ENCODE results near the gene LMBRD2.
A peak's percentile ranks its signal among the peaks of the same experiment; 100 is the strongest.

The LMBRD2 gene

DNA sequence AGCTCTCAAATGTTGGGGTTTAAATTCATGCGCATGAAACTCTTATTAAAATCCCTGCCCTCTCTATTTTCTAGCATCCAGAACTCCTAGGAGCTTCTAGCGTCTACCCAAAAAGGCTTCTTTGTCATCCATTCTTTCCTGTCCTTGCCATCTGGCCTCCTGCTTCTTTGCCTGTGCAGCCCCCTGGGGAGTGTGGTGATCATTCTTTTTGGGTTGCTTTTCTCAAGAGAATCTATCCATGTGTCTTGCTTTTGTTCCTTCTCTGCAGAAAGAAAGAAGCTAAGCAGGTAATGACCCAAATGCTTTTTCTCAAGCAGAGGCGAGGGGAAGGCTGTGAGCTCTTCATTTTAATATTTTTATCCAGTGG is 26.8 kb upstream of the LMBRD2 start:
- DNase-seq (ENCODE audit: insufficient read length, low spot score) (no peak), FAIRE-seq (no peak)
- TF ChIP-seq TAF1 (IDR thresholded peaks at IDR 0.05; ENCODE audit: low read depth, low read length) (no peak), SPI1 (IDR thresholded peaks at IDR 0.05; ENCODE audit: low read depth, low read length) (no peak), PAX5 (IDR thresholded peaks at IDR 0.05; ENCODE audit: insufficient read depth, low read length, severe bottlenecking) (no peak), POU2F2 (IDR thresholded peaks at IDR 0.05; ENCODE audit: low read depth, low read length) (no peak)

DNA sequence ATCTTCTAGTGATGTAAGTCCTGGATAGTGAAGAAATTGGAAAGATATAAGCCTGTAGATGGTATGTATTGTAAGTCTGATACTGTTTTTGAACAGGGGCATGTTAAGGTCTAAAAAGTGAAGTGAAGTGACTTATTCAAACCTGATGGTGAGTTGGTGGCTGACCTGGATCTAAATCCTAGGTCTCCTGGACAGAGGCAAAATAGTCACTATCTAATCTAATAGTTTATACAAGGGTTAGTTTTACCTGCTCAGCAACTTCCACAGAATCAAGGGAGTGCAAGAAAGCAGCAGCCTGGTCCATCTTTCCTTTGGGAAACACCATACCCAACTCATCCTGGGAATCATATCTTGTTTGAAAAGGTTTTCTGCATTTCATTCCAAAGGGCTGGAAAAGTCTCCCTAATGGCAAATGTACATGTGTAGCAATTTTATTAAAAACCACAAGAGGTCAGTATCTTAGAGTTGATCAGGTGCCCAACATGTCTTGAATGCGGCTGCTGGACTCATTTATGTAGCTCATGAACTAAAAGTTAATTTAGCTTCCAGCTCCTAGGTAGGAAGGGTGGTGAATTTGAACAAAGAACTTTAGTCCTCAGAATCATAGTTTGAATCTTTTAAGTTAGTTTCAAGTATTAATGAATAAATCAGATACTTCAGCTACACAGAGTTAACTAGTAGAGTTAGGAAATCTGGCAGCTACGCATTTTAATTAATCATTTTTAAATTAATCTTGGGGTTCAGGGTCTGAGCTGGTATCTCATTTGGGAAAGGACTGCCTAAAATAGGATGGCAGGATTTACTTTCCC is 26.2 kb upstream of the LMBRD2 start:
- FAIRE-seq (peak; percentile 76), DNase-seq (ENCODE audit: insufficient read length, low spot score) (no peak)

DNA sequence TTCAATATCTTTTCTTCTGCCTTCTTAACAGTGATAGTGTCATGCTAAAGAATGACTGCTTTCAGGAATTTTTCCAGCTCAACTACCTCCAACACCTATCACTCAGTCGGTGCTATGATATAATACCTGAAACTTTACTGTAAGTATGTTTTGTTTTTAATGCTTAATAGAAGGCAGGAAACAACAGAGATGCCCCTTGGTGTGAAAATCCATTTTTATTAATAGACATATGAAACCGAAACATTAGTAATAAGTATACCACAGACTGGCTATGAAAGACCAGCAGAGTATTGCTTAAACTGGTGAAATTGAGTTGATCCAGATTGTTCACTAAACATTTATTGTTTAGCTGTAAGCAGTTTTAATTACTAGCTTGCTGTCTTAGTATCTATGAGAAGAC is 25.5 kb upstream of the LMBRD2 start:
- TF ChIP-seq POLR2A (IDR thresholded peaks at IDR 0.05; ENCODE audit: low read depth, low read length): no peak
- TF ChIP-seq SPI1 (IDR thresholded peaks at IDR 0.05; ENCODE audit: low read depth, low read length): no peak
- no peak for TF ChIP-seq POU2F2 (IDR thresholded peaks at IDR 0.05; ENCODE audit: low read depth, low read length)
- no peak for TF ChIP-seq TAF1 (IDR thresholded peaks at IDR 0.05; ENCODE audit: low read depth, low read length)
- no peak for TF ChIP-seq PAX5 (IDR thresholded peaks at IDR 0.05; ENCODE audit: insufficient read depth, low read length, severe bottlenecking)
- no peak for TF ChIP-seq POLR2AphosphoS5 (IDR thresholded peaks at IDR 0.05; ENCODE audit: low read depth, low read length)
- peak; percentile 14 for DNase-seq (ENCODE audit: insufficient read length, low spot score)
- FAIRE-seq: peak; percentile 80

More for the DNA sequence above, 26.2 kb upstream of the LMBRD2 start:
- TF ChIP-seq POLR2A (IDR thresholded peaks at IDR 0.05; ENCODE audit: low read depth, low read length) (no peak), SPI1 (IDR thresholded peaks at IDR 0.05; ENCODE audit: low read depth, low read length) (no peak), POLR2AphosphoS5 (IDR thresholded peaks at IDR 0.05; ENCODE audit: low read depth, low read length) (no peak), TAF1 (IDR thresholded peaks at IDR 0.05; ENCODE audit: low read depth, low read length) (no peak), POU2F2 (IDR thresholded peaks at IDR 0.05; ENCODE audit: low read depth, low read length) (no peak), PAX5 (IDR thresholded peaks at IDR 0.05; ENCODE audit: insufficient read depth, low read length, severe bottlenecking) (no peak)

DNA sequence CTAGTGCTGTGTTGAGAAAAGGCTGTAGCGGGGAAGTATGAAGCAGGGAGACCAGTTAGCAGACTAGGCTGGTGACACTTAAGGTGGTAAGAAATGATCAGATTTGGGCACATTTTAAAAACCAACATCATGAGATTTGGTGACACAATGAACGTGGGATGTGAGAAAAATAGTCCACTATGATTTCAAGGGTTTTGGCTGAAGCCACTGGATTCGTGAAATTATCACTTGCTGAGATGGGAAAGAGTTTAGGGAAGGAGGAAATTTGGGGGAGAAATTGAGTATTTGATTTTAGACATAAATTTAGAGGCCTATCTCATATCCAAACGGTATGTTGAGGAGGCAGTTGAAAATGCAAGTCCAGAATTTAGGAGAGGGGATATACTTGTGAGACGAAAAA is 23.4 kb upstream of the LMBRD2 start:
- DNase-seq (ENCODE audit: insufficient read length, low spot score) (no peak), FAIRE-seq (no peak)
- TF ChIP-seq SPI1 (IDR thresholded peaks at IDR 0.05; ENCODE audit: low read depth, low read length) (no peak), POLR2A (IDR thresholded peaks at IDR 0.05; ENCODE audit: low read depth, low read length) (no peak), POU2F2 (IDR thresholded peaks at IDR 0.05; ENCODE audit: low read depth, low read length) (no peak), TAF1 (IDR thresholded peaks at IDR 0.05; ENCODE audit: low read depth, low read length) (no peak), POLR2AphosphoS5 (IDR thresholded peaks at IDR 0.05; ENCODE audit: low read depth, low read length) (no peak), PAX5 (IDR thresholded peaks at IDR 0.05; ENCODE audit: insufficient read depth, low read length, severe bottlenecking) (no peak)

DNA sequence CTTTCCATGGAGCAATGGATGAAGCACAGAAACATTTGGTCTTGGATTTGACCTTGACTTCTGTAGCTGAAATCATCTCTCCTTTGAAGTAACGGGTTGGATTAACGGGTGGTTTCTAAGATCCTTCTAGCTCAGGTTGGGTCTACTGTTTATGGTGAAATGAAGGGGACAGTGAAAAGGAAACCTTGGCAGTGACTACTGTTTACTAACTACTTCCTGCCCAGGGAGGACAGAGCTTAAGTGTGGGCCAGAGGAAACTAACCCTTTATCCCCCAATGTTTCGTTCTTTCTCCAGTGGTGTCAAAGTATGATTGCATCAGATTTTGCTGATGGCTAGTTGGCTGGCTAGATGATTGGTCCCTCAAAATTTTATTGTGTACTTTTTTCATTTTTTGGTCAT is 22.4 kb upstream of the LMBRD2 start:
- TF ChIP-seq TAF1 (IDR thresholded peaks at IDR 0.05; ENCODE audit: low read depth, low read length) (no peak), SPI1 (IDR thresholded peaks at IDR 0.05; ENCODE audit: low read depth, low read length) (no peak), POU2F2 (IDR thresholded peaks at IDR 0.05; ENCODE audit: low read depth, low read length) (no peak), PAX5 (IDR thresholded peaks at IDR 0.05; ENCODE audit: insufficient read depth, low read length, severe bottlenecking) (no peak), POLR2AphosphoS5 (IDR thresholded peaks at IDR 0.05; ENCODE audit: low read depth, low read length) (no peak), POLR2A (IDR thresholded peaks at IDR 0.05; ENCODE audit: low read depth, low read length) (no peak)
- no peak for DNase-seq (ENCODE audit: insufficient read length, low spot score)
- no peak for FAIRE-seq

DNA sequence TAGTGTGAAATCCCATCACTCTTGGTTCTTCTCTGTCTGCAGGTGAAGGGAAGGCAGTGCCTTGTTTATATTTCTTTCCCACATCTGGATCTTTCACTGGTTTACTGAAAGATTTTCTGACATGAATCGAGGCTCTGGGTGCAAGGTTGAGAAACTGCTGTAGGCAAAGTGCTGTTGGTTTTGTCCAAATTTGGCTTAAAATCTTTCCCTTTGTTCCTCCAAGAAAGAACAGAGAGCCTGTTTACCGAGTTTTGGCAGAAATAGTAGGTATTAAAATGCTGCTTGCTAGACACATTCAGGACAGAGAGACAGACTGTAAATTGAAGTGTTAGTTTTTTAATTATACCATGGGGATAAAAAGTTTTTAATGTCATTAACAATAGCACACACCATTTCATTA is 21.7 kb upstream of the LMBRD2 start:
- no peak for TF ChIP-seq PAX5 (IDR thresholded peaks at IDR 0.05; ENCODE audit: insufficient read depth, low read length, severe bottlenecking)
- no peak for TF ChIP-seq TAF1 (IDR thresholded peaks at IDR 0.05; ENCODE audit: low read depth, low read length)
- no peak for TF ChIP-seq POLR2AphosphoS5 (IDR thresholded peaks at IDR 0.05; ENCODE audit: low read depth, low read length)
- no peak for TF ChIP-seq POLR2A (IDR thresholded peaks at IDR 0.05; ENCODE audit: low read depth, low read length)
- TF ChIP-seq POU2F2 (IDR thresholded peaks at IDR 0.05; ENCODE audit: low read depth, low read length): no peak
- no peak for TF ChIP-seq SPI1 (IDR thresholded peaks at IDR 0.05; ENCODE audit: low read depth, low read length)
- DNase-seq (ENCODE audit: insufficient read length, low spot score) (no peak), FAIRE-seq (no peak)

DNA sequence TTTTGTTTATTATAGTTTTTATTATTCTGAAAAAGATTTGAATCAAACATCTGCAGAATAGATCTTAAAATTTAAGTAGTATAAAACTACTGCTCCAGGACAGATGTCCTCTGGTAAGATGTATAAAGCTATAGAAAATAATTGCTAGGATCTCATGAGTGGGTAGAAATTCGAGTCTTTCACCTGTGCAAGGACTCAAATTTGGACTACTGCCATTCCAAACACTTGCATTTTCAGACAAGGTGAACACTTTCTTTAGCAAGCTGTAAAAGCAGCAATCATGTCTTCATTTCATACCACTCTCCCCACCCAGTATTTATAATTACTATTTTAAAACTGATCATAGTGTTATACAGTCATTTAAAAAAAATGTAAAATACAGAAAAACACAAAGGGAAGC is 20.9 kb upstream of the LMBRD2 start:
- DNase-seq (ENCODE audit: insufficient read length, low spot score) (no peak), FAIRE-seq (no peak)
- TF ChIP-seq POU2F2 (IDR thresholded peaks at IDR 0.05; ENCODE audit: low read depth, low read length) (no peak), SPI1 (IDR thresholded peaks at IDR 0.05; ENCODE audit: low read depth, low read length) (no peak), POLR2A (IDR thresholded peaks at IDR 0.05; ENCODE audit: low read depth, low read length) (no peak), PAX5 (IDR thresholded peaks at IDR 0.05; ENCODE audit: insufficient read depth, low read length, severe bottlenecking) (no peak), POLR2AphosphoS5 (IDR thresholded peaks at IDR 0.05; ENCODE audit: low read depth, low read length) (no peak), TAF1 (IDR thresholded peaks at IDR 0.05; ENCODE audit: low read depth, low read length) (no peak)

DNA sequence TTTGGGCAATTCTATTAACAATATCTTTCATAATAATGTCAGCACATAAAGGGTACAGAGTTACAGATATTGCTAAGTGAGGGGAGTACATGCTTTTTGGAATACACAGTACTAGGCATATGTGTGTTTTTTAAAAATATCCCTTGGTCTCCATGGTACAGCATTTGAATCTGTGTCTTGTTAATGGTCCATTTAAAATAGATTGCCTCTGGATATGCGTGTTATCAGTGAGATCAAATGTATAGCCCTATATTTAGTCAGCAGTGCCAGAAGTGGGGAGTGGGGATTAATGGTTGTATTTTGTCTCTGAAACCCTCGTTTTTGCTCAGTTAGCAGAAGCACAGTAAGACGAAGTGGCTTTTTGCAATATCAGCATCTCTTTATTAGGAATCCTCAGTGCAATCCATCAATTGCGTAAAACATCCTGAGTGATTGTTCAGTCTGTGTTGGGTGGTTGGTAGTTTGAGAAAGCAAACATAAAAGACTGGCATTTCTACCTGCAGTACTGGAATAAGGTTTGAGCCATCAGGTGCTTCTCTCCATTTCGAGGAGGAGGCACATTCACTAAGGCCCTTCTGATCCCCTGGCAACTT is 19.2 kb upstream of the LMBRD2 start:
- no peak for DNase-seq (ENCODE audit: insufficient read length, low spot score)
- no peak for FAIRE-seq
- no peak for TF ChIP-seq TAF1 (IDR thresholded peaks at IDR 0.05; ENCODE audit: low read depth, low read length)
- no peak for TF ChIP-seq PAX5 (IDR thresholded peaks at IDR 0.05; ENCODE audit: insufficient read depth, low read length, severe bottlenecking)
- TF ChIP-seq POU2F2 (IDR thresholded peaks at IDR 0.05; ENCODE audit: low read depth, low read length): no peak
- TF ChIP-seq POLR2A (IDR thresholded peaks at IDR 0.05; ENCODE audit: low read depth, low read length): no peak
- no peak for TF ChIP-seq POLR2AphosphoS5 (IDR thresholded peaks at IDR 0.05; ENCODE audit: low read depth, low read length)

DNA sequence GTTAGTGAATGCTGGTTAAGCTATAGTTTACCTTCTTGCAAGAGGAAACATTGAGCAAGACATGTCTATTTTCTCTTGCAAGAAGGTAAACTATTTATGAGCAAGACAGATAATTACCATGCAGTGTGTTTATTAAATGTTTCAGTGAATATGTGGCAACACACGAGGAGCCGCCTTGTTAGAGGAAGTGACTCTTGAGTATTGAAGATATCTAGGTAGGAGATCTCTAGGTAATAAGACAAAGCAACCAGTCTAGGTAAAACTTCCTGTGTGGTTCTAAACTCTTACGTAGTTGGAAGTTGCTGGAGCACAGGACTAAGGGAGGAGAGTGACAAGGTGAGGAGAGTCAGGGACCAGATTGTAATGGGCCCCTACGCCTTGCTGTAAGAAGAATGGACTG is 17.1 kb upstream of the LMBRD2 start:
- DNase-seq (ENCODE audit: insufficient read length, low spot score): no peak
- TF ChIP-seq POLR2AphosphoS5 (IDR thresholded peaks at IDR 0.05; ENCODE audit: low read depth, low read length) (no peak), POLR2A (IDR thresholded peaks at IDR 0.05; ENCODE audit: low read depth, low read length) (no peak), SPI1 (IDR thresholded peaks at IDR 0.05; ENCODE audit: low read depth, low read length) (no peak), POU2F2 (IDR thresholded peaks at IDR 0.05; ENCODE audit: low read depth, low read length) (no peak), PAX5 (IDR thresholded peaks at IDR 0.05; ENCODE audit: insufficient read depth, low read length, severe bottlenecking) (no peak), TAF1 (IDR thresholded peaks at IDR 0.05; ENCODE audit: low read depth, low read length) (no peak)
- no peak for FAIRE-seq

All from GM12891 (cell line).